Sigmoid colon (tissue), 7 donors: ENCODE results near the gene LRCH1. TPM values are rescaled to one million over a fixed set of nuclear protein-coding genes. Genes with fewer than 3 reads are reported as not detected.

Experiments
- DNase-seq: peaks from one replicate; pipeline ENCODE4 v3.0.0-alpha.2; 2019
- H3K27ac ChIP-seq, 4 donors: fragments of 200-600 bp; sonication (generic); one replicate each; pipeline ENCODE4 v1.5.1; 2016 to 2019; ENCODE audit warnings: mild to moderate bottlenecking in 1 of 4
- H3K27me3 ChIP-seq, 3 donors: fragments of 200-600 bp; sonication (generic); one replicate each; pipeline ENCODE4 v1.5.1; 2019; ENCODE audit warnings: mild to moderate bottlenecking in 1 of 3
- H3K36me3 ChIP-seq, 4 donors: fragments of 200-600 bp; sonication (generic); one replicate each; pipeline ENCODE4 v1.5.1; 2016 to 2019
- H3K4me1 ChIP-seq, 4 donors: fragments of 200-600 bp; sonication (generic); one replicate each; pipeline ENCODE4 v1.5.1; 2017 to 2019
- H3K4me3 ChIP-seq, 4 donors: fragments of 200-600 bp; sonication (generic); one replicate each; pipeline ENCODE4 v1.5.1; 2017 to 2019; ENCODE audit warnings: mild to moderate bottlenecking in 2 of 4, moderate library complexity in 1 of 4
- H3K9me3 ChIP-seq, 4 donors: fragments of 200-600 bp in 3 of 4; sonication (generic) in 3 of 4; one replicate each; pipeline versions ENCODE4 v1.5.1 to v1.6.1; 2013 to 2019
- CTCF ChIP-seq, 4 experiments: fragments of 450-650 bp in 3 of 4; fragments of 200-600 bp in 1 of 4; IDR thresholded peaks; one replicate each; pipeline ENCODE4 v1.5.1; 2016 to 2019; ENCODE audit warnings: antibody characterized with exemption in 4 of 4, mild to moderate bottlenecking in 3 of 4, moderate library complexity in 2 of 4
- EP300 ChIP-seq, 4 donors: sonication (generic); formaldehyde crosslinking; IDR thresholded peaks; one replicate each; pipeline ENCODE4 v1.6.1; 2017; ENCODE audit warnings: antibody characterized with exemption in 4 of 4
- POLR2A ChIP-seq, 2 donors: fragments of 450-650 bp; IDR thresholded peaks; one replicate each; pipeline ENCODE4 v1.6.1; 2016; ENCODE audit warnings: antibody characterized with exemption in 2 of 2, mild to moderate bottlenecking in 2 of 2, moderate library complexity in 2 of 2
- POLR2AphosphoS5 ChIP-seq, 4 donors: sonication (generic); formaldehyde crosslinking; IDR thresholded peaks; one replicate each; pipeline ENCODE4 v1.6.1; 2017; ENCODE audit warnings: antibody characterized with exemption in 4 of 4
- WGBS, 2 donors: extraction: QIAGEN DNeasy Blood & Tissue Kit; methylation state at CpG; one replicate each; pipeline ENCODE4 v1.1.7; 2013; 5-methylcytosine and 5-hydroxymethylcytosine counted together
- intact Hi-C: fragments of 100-400 bp; cut with DNase I; formaldehyde crosslinking; loops from one replicate; pipeline ENCODE4 v1.15.1; 2023
- polyA plus RNA-seq, 3 donors: library from polyadenylated mRNA; stranded (reverse); fragments of 200-250 nt; gene quantifications; one replicate each; pipeline ENCODE4 v1.2.3, GENCODE V29; 2013
- total RNA-seq, 4 donors: library from RNA; depleted of rRNA; stranded (reverse); fragments of >200 nt; gene quantifications; one replicate each; pipeline ENCODE4 v1.1.0, GENCODE V29; 2016
- donor health status: healthy with polysubstance abuse.
- donor health status: Bipolar disorder and iron deficiency.
- donor health status: healthy.

Gene LRCH1
- total and polyA plus RNA-seq, 7 donors: 4.2 to 54.0 (median 32.4) TPM

GRCh38 chr13:46615888-46616531, 63.0 kb downstream of the LRCH1 start:
- TF ChIP-seq POLR2A (IDR thresholded peaks at IDR 0.05) (no peak), POLR2AphosphoS5 (IDR thresholded peaks at IDR 0.05) (peak; percentile 38 to 75 (median 58))
- WGBS, 2 donors: 10 to 45% methylated on average over 8 of the region's 8 CpGs
- Histone ChIP-seq H3K4me3 (peak overlapping the region; percentile 9 to 38 (median 34)), H3K36me3 (no peaks in the 10 kb centered on the region), H3K9me3 (no peaks in the 10 kb centered on the region), H3K27me3 (no peaks in the 10 kb centered on the region), H3K27ac (peak overlapping the region; percentile 77 to 87 (median 82)), H3K4me1 (peaks cover 0 to 59% (median 46%) of the 10 kb centered on the region in 4 donors)
- no peak for DNase-seq
- intact Hi-C loops: loop anchor here (2.0 kb wide), 1 partner anchor 63 kb away; the partner anchor contains the start of gene LRCH1

GRCh38 chr13:46617229-46617721, 64.3 kb downstream of the LRCH1 start:
- no peak for DNase-seq

GRCh38 chr13:46617885-46618284, 64.9 kb downstream of the LRCH1 start:
- Histone ChIP-seq H3K9me3 (no peaks in the 10 kb centered on the region), H3K36me3 (no peaks in the 10 kb centered on the region), H3K27me3 (no peaks in the 10 kb centered on the region), H3K4me1 (peaks cover 0 to 75% (median 62%) of the 10 kb centered on the region in 4 donors), H3K4me3 (no peak overlapping the region), H3K27ac (peak overlapping the region in 3 of 4 donors; percentile 77 to 87 (median 85))
- TF ChIP-seq POLR2A (IDR thresholded peaks at IDR 0.05): no peak
- TF ChIP-seq POLR2AphosphoS5 (IDR thresholded peaks at IDR 0.05): no peak
- TF ChIP-seq EP300 (IDR thresholded peaks at IDR 0.05): no peak
- TF ChIP-seq CTCF (IDR thresholded peaks at IDR 0.05): no peak
- 94 to 97% methylated on average over 5 of the region's 5 CpGs for WGBS, 2 donors
- intact Hi-C loops: loop anchor here (2.0 kb wide), 1 partner anchor 65 kb away; the partner anchor contains the start of gene LRCH1
- no peak for DNase-seq

More at GRCh38 chr13:46617229-46617721, 64.3 kb downstream of the LRCH1 start:
- H3K4me1 ChIP-seq: peaks cover 0 to 70% (median 58%) of the 10 kb centered on the region in 4 donors
- peak overlapping the region in 1 of 4 donors; percentile 4 for H3K4me3 ChIP-seq
- intact Hi-C loops: loop anchor here (2.0 kb wide), 1 partner anchor 64 kb away; the partner anchor contains the start of gene LRCH1
- no peaks in the 10 kb centered on the region for H3K27me3 ChIP-seq
- WGBS, 2 donors: 79 to 88% methylated on average over 8 of the region's 8 CpGs
- H3K27ac ChIP-seq: peak overlapping the region; percentile 77 to 87 (median 82)
- TF ChIP-seq CTCF (IDR thresholded peaks at IDR 0.05): no peak
- TF ChIP-seq EP300 (IDR thresholded peaks at IDR 0.05): no peak
- no peak for TF ChIP-seq POLR2A (IDR thresholded peaks at IDR 0.05)
- no peak for TF ChIP-seq POLR2AphosphoS5 (IDR thresholded peaks at IDR 0.05)
- no peaks in the 10 kb centered on the region for H3K36me3 ChIP-seq
- no peaks in the 10 kb centered on the region for H3K9me3 ChIP-seq

GRCh38 chr13:46618694-46619254, 65.8 kb downstream of the LRCH1 start:
- Histone ChIP-seq H3K27ac (peak overlapping the region in 3 of 4 donors; percentile 33 to 87 (median 85)), H3K36me3 (no peaks in the 10 kb centered on the region), H3K4me3 (no peak overlapping the region), H3K4me1 (peaks cover 0 to 84% (median 68%) of the 10 kb centered on the region in 4 donors), H3K9me3 (no peaks in the 10 kb centered on the region), H3K27me3 (no peaks in the 10 kb centered on the region)
- DNase-seq: no peak
- intact Hi-C loops: no loop called here
- no peak for TF ChIP-seq POLR2AphosphoS5 (IDR thresholded peaks at IDR 0.05)
- no peak for TF ChIP-seq EP300 (IDR thresholded peaks at IDR 0.05)
- no peak for TF ChIP-seq POLR2A (IDR thresholded peaks at IDR 0.05)
- no peak for TF ChIP-seq CTCF (IDR thresholded peaks at IDR 0.05)
- WGBS, 2 donors: 66 to 91% methylated on average over 3 of the region's 3 CpGs

- TF ChIP-seq POLR2A (IDR thresholded peaks at IDR 0.05): no peak
- no peak for TF ChIP-seq EP300 (IDR thresholded peaks at IDR 0.05)
- no peak for TF ChIP-seq CTCF (IDR thresholded peaks at IDR 0.05)
- TF ChIP-seq POLR2AphosphoS5 (IDR thresholded peaks at IDR 0.05): no peak
- intact Hi-C loops: loop anchor here (5.0 kb wide), 1 partner anchor 37 kb away; no protein-coding TSS in a partner anchor
- Histone ChIP-seq H3K9me3 (no peaks in the 10 kb centered on the region), H3K27ac (peak overlapping the region in 1 of 4 donors; percentile 12), H3K4me1 (peaks cover 0 to 88% (median 70%) of the 10 kb centered on the region in 4 donors), H3K4me3 (no peak overlapping the region), H3K36me3 (no peaks in the 10 kb centered on the region), H3K27me3 (no peaks in the 10 kb centered on the region)
- WGBS, 2 donors: 84 to 91% methylated on average over 5 of the region's 5 CpGs
- DNase-seq: no peak
These were observed 67.1 kb downstream of the LRCH1 start for GRCh38 chr13:46620029-46620428.
